ENCODE data around the gene MOB4. TPM values are rescaled to one million over a fixed set of nuclear protein-coding genes. Genes with fewer than 3 reads are reported as not detected.

The MOB4 gene
- polyA plus RNA-seq, 1 of the 3 experiments (the other 2 are of a cell fraction), result 22.0 TPM

GRCh38 chr2:197472166-197472565, 43.7 kb upstream of the MOB4 start (continued):
- no peak for TF ChIP-seq USF2 (IDR thresholded peaks at IDR 0.05; ENCODE audit: borderline replicate concordance, low read depth, low read length)
- no peak for TF ChIP-seq PBX3 (IDR thresholded peaks at IDR 0.05)
- TF ChIP-seq RXRA (IDR thresholded peaks at IDR 0.05; ENCODE audit: borderline replicate concordance, low read depth), result no peak

- H3K9ac ChIP-seq, result no peak overlapping the region
- DNase-seq, result no peak
- no peak overlapping the region for H3K4me2 ChIP-seq
- ChIA-PET CTCF (interaction anchor here (1.5 kb wide), 1 partner anchor 12 kb away, joined by 4 read pairs; no protein-coding TSS in a partner anchor), POLR2A (interaction anchor here (1.0 kb wide), 1 partner anchor 22 kb away, joined by 4 read pairs; the partner anchor contains the start of genes HSPD1 and HSPE1)
- peaks cover 18% of the 10 kb centered on the region for H3F3A ChIP-seq (replicated peaks; ENCODE audit: insufficient read depth)
- H2AFZ ChIP-seq (ENCODE audit: low read depth), result no peak overlapping the region
- TF ChIP-seq FOSL2 (IDR thresholded peaks at IDR 0.05; ENCODE audit: borderline replicate concordance, low read depth) (no peak), CTCF (IDR thresholded peaks at IDR 0.05) (no peak), GABPA (IDR thresholded peaks at IDR 0.05; ENCODE audit: low read depth) (no peak), MEF2A (IDR thresholded peaks at IDR 0.05; ENCODE audit: borderline replicate concordance, low read depth) (no peak), TCF12 (IDR thresholded peaks at IDR 0.05) (no peak), TEAD4 (IDR thresholded peaks at IDR 0.05; ENCODE audit: borderline replicate concordance, insufficient read depth) (no peak), RXRA (IDR thresholded peaks at IDR 0.05; ENCODE audit: borderline replicate concordance, low read depth) (no peak), SIN3A (IDR thresholded peaks at IDR 0.05; ENCODE audit: borderline replicate concordance, low read depth, low read length) (no peak), EP300 (IDR thresholded peaks at IDR 0.05; ENCODE audit: borderline replicate concordance in 1 of 2, low read depth in 1 of 2, low read length in 1 of 2) (no peak), ELF1 (IDR thresholded peaks at IDR 0.05) (no peak), FOXJ3 (CRISPR knock-in tag; IDR thresholded peaks at IDR 0.05) (no peak), GATA2 (CRISPR knock-in tag; IDR thresholded peaks at IDR 0.05) (no peak), RCOR1 (IDR thresholded peaks at IDR 0.05; ENCODE audit: low read length) (no peak), PBX3 (IDR thresholded peaks at IDR 0.05) (no peak)
- no peak overlapping the region for H3K27ac ChIP-seq (ENCODE audit: low read depth in 2 of 2, low read length in 1 of 2)
- peaks cover 33 to 52% of the 10 kb centered on the region in 2 experiments for H3K36me3 ChIP-seq (replicated peaks in 1 of 2; ENCODE audit: control insufficient read depth in 1 of 2, insufficient read depth in 2 of 2, low read length in 1 of 2)
- no peaks in the 10 kb centered on the region for H4K20me1 ChIP-seq (ENCODE audit: insufficient read depth)
- no peaks in the 10 kb centered on the region for H3K79me2 ChIP-seq (ENCODE audit: insufficient read depth)
- H3K9me3 ChIP-seq, result no peaks in the 10 kb centered on the region
- H3K4me3 ChIP-seq (ENCODE audit: low read depth in 2 of 2, low read length in 1 of 2), result no peak overlapping the region
- H3K9me2 ChIP-seq, result no peaks in the 10 kb centered on the region
- WGBS (ENCODE audit: low lambda C conversion rate), result 94% methylated on average over 3 of the region's 3 CpGs
- H3K27me3 ChIP-seq (ENCODE audit: insufficient read depth), result no peaks in the 10 kb centered on the region
- H3K4me1 ChIP-seq (ENCODE audit: control insufficient read depth in 1 of 2, insufficient read depth in 2 of 2, low read depth in 1 of 2, low read length in 1 of 2), result no peaks in the 10 kb centered on the region
These were observed 38.1 kb upstream of the MOB4 start for GRCh38 chr2:197477797-197478196.
